HG03354 (cell line): ENCODE data around the gene EFS.

Experiments
- ATAC-seq: cut with Tn5 transposase; IDR thresholded peaks from one replicate; pipeline ENCODE4 v1.9.1; 2021; ENCODE audit warnings: mild to moderate bottlenecking; ENCODE audit not compliant: unreplicated experiment, poor library complexity, severe bottlenecking

Gene EFS

GRCh38 chr14:23310546-23310945 is 54.4 kb downstream of the EFS start:
- ATAC-seq: no peak

DNA sequence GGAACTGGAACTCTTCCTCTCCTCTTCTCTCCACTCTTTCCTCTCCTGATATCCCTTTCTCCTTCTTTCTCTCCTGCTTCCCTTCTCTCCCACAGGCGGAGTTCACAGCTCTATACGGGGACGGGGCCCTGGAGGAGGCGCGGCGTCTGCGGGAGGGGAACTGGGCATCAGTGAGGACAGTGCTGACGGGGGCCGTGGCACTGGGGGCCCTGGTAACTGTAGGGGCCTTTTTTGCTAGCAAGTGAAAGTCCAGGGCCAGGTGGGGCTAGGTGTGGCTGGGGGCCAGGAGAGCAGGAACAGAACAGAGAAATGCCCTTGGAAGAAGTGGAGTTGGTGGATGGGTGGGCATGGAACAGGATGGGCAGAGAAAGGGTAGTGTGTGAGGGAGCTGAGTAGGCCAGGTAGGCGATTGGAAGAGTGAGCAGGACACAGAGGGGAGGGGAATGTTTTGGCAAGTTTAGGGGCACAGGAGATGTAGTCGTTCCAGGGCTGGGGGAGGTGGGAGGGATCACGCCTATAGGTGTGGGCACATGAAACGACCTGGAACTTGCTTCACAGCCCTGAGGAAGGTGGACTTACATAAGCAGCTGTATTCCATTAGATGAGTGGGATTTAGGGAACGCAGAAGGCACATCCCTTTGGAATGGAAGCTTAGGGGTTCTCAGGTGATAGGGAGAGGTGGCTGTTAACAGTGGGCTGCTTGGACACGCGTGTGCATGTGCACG is 56.1 kb downstream of the EFS start:
- ATAC-seq: no peak

DNA sequence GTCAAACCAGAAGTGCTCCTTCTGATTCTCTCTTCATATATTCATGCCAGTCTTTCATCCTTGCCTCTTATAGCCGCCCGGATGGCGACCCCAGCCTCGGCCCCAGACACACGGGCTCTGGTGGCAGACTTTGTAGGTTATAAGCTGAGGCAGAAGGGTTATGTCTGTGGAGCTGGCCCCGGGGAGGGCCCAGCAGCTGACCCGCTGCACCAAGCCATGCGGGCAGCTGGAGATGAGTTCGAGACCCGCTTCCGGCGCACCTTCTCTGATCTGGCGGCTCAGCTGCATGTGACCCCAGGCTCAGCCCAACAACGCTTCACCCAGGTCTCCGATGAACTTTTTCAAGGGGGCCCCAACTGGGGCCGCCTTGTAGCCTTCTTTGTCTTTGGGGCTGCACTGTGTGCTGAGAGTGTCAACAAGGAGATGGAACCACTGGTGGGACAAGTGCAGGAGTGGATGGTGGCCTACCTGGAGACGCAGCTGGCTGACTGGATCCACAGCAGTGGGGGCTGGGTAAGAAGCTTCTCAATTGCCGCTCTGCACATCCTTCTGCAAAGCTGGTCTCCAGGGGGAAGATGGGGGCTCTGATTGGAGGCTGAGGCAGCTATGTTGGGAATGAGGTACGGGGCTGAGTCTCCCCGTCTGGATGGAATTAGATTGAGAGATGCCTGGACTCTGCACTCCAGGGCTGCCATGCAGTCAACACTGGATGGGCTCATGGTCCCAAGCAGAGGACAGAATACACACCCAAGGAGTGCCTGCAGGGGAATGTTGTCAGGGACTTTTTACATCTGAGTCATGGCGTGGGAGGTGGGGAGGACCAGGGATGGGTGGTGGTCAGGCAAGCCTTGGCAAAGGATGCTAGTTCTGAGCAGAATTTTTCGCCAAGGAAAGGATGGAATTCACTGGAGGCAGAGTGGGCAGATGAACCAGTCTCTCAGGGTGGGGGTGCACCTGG is 57.0 kb downstream of the EFS start:
- ATAC-seq: no peak

DNA sequence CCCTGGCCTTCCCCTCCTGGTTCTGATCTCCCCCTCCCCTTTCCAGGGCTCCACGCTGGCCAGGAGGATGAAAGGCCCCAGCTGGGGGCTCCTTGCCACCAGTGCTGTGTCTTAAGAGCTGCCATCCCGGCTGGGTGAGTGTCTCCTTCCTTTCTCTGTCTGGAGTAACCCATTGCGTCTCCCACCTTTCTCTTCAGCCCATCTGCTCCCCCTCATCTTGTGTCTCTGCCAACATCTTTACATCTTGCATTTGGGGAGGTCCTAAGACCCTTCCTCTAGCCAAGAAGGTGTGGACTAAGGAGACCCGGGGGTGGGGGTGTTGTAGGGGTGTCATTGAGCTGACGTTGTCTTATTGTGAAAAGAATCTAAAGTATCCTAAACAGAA is 57.8 kb downstream of the EFS start:
- ATAC-seq: no peak

DNA sequence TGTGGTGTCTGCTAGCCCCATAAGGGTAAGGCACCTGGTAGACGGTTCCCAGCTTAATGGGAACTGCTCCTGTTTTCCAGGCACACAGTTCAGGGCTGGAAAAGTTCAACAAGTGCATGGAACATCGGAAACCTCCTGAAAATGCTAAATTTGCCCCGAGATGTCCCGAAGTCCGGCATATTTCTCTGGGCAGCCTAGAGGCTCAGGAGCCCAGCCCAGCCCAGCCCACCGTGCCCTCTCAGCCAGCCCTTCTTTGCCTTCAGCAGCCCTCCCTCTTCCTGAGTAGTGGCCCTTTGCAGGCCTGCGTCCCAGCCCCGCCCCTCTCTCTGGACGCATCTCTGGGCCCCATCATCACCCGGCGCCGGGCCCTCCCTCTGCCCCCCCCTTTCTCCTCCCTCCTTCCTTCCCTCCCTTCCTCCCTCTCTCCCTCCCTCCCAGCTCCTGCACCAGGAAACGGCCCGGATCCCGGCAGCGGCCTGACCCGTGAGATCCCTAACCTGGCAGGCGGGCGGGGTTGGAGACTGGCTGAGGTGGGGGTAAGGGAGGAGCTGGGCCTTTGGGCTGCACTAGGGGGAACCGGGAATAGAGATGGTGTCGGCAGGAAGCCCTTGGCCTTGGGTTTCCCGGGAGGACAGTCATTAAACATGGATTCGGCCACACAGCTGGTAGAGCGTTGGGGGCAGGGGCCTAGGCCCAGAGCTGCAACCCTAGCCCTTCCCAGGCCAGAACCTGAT is 58.4 kb downstream of the EFS start, which contains the start of gene BCL2L2:
Gene BCL2L2, plus strand, starts transcription at position 422 of the 734 bp plus-strand sequence. CDS start 935 bp downstream, outside the sequence.
- no peak for ATAC-seq
